ENCODE measurements around the gene TAGLN2. TPM values are rescaled to one million over a fixed set of nuclear protein-coding genes. Genes with fewer than 3 reads are reported as not detected.

TAGLN2 gene
- polyA plus RNA-seq, 2 of the 4 experiments (the other 2 are of a cell fraction), result 536 to 811 TPM

DNA sequence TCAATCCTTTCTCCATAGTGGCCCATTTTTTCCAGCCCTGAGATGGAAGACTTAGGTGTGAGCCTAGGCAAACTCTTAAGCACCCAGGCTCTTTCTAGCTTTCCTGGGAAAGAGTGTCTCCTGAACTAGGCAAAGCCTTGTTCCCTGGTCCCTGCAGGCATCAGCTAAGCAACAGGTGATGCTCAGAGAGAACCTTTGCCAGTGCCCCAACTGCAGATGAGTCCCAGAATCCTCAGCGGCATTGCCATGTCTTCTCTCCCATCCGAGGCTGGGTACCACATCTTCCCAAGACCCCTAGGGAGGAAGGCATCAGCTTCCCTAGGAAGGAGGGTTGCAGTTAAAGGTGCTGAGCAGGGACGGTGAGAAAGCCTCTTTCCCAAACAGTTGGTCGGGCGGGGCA is 54.6 kb downstream of the TAGLN2 start (continued):
- TF ChIP-seq, protein P1, sequence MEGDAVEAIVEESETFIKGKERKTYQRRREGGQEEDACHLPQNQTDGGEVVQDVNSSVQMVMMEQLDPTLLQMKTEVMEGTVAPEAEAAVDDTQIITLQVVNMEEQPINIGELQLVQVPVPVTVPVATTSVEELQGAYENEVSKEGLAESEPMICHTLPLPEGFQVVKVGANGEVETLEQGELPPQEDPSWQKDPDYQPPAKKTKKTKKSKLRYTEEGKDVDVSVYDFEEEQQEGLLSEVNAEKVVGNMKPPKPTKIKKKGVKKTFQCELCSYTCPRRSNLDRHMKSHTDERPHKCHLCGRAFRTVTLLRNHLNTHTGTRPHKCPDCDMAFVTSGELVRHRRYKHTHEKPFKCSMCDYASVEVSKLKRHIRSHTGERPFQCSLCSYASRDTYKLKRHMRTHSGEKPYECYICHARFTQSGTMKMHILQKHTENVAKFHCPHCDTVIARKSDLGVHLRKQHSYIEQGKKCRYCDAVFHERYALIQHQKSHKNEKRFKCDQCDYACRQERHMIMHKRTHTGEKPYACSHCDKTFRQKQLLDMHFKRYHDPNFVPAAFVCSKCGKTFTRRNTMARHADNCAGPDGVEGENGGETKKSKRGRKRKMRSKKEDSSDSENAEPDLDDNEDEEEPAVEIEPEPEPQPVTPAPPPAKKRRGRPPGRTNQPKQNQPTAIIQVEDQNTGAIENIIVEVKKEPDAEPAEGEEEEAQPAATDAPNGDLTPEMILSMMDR (IDR thresholded peaks at IDR 0.05), result no peak
- TF ChIP-seq, protein P2, sequence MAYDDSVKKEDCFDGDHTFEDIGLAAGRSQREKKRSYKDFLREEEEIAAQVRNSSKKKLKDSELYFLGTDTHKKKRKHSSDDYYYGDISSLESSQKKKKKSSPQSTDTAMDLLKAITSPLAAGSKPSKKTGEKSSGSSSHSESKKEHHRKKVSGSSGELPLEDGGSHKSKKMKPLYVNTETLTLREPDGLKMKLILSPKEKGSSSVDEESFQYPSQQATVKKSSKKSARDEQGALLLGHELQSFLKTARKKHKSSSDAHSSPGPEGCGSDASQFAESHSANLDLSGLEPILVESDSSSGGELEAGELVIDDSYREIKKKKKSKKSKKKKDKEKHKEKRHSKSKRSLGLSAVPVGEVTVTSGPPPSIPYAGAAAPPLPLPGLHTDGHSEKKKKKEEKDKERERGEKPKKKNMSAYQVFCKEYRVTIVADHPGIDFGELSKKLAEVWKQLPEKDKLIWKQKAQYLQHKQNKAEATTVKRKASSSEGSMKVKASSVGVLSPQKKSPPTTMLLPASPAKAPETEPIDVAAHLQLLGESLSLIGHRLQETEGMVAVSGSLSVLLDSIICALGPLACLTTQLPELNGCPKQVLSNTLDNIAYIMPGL (CRISPR knock-in tag; IDR thresholded peaks at IDR 0.05; ENCODE audit: borderline replicate concordance), result no peak
- TF ChIP-seq MAFK (IDR thresholded peaks at IDR 0.05; ENCODE audit: partially characterized antibody) (no peak), FOSB (CRISPR knock-in tag; IDR thresholded peaks at IDR 0.05) (no peak), TP53 (CRISPR knock-in tag; IDR thresholded peaks at IDR 0.05) (no peak), RAD21 (conservative IDR thresholded peaks at IDR 0.05 in 1 of 2, IDR thresholded peaks at IDR 0.05 in 1 of 2) (no peak), NFE2L2 (conservative IDR thresholded peaks at IDR 0.05; ENCODE audit: low read length) (no peak), EHMT2 (IDR thresholded peaks at IDR 0.05; ENCODE audit: low read depth) (no peak), ZSCAN20 (CRISPR knock-in tag; IDR thresholded peaks at IDR 0.05) (no peak)

DNA sequence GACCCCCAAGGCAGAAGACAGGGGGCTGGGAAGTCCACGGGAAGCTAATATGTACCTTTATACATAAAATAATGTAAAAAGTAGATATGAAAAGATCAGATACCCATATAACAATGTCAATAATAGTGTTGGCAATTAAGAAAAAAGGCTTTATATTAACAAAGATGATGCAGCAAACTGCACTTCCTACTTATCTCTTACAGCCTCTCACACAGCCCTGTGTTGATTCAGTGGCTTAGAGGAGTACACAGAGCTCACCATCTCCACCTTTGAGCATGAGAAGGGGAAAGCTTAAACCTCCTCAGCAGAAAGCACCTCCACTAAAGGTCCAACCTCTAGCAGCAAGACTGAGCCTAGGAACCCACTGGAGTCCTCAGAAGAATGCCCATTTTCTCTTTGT is 55.7 kb downstream of the TAGLN2 start:
- POLR2A ChIA-PET, result no interaction called here
- no peak overlapping the region for H3K4me2 ChIP-seq
- 0 out of 3 replicates have a peak, but pooled peaks cover 3% of the 10 kb centered on the region for H3K4me1 ChIP-seq
- WGBS (ENCODE audit: missing lambda C conversion rate), result 43% methylated on average over 1 of the region's 1 CpG
- ATAC-seq (no peak), FAIRE-seq (no peak), DNase-seq (ENCODE audit: low read depth in 1 of 2, low spot score in 1 of 2) (no peak)
- H3K4me3 ChIP-seq, result no peak overlapping the region
- TF ChIP-seq CHD2 (IDR thresholded peaks at IDR 0.05; ENCODE audit: low read length, partially characterized antibody), result no peak
- no peak for TF ChIP-seq RCOR1 (IDR thresholded peaks at IDR 0.05; ENCODE audit: low read depth, low read length)
- no peak for TF ChIP-seq TP53 (CRISPR knock-in tag; IDR thresholded peaks at IDR 0.05)
- TF ChIP-seq HDAC2 (IDR thresholded peaks at IDR 0.05), result no peak
- no peak for TF ChIP-seq RFX5 (IDR thresholded peaks at IDR 0.05)
- TF ChIP-seq ZC3H11A (IDR thresholded peaks at IDR 0.05), result no peak
- TF ChIP-seq NFE2L2 (conservative IDR thresholded peaks at IDR 0.05; ENCODE audit: low read length), result no peak
- no peaks in the 10 kb centered on the region for H3K9me3 ChIP-seq
- peak overlapping the region in 1 of 2 experiments; percentile 32; a peak in 1 of 6 replicates for H3K27ac ChIP-seq
- CTCF ChIA-PET, result interaction anchor here (0.8 to 3.0 kb wide), 4 partner anchors 9 to 71 kb away, joined by 3 to 17 read pairs (median 6); no protein-coding TSS in a partner anchor

DNA sequence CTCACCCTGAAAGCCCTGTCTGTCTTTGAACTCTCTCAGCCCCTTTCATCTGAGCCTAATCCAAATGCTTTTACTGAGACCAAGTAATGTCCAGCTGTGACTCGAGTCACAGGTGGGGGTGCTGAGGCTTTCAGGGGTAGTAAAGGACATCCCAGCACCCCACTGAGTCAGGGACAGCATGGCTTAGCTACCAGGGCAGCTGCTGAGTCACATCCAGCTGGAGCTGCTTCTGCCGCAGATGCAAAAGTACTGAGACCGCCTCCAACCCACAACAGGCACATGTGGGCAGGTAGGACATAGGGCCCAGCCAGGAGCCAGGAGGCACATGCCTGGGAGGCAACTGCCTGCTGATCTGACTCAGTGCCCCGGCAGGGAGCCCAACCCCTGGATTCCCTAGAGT is 56.1 kb downstream of the TAGLN2 start:
- ATAC-seq, result peak in 1 of 2 experiments; percentile 42; a peak in 1 of 6 replicates
- H3K4me2 ChIP-seq, result no peak overlapping the region
- DNase-seq (ENCODE audit: low read depth in 1 of 2, low spot score in 1 of 2), result no peak
- TF ChIP-seq, protein P3, sequence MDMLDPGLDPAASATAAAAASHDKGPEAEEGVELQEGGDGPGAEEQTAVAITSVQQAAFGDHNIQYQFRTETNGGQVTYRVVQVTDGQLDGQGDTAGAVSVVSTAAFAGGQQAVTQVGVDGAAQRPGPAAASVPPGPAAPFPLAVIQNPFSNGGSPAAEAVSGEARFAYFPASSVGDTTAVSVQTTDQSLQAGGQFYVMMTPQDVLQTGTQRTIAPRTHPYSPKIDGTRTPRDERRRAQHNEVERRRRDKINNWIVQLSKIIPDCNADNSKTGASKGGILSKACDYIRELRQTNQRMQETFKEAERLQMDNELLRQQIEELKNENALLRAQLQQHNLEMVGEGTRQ (IDR thresholded peaks at IDR 0.05), result no peak
- no peak for TF ChIP-seq KDM5A (IDR thresholded peaks at IDR 0.05)
- TF ChIP-seq RFX5 (IDR thresholded peaks at IDR 0.05), result no peak
- no peak for TF ChIP-seq EHF (CRISPR knock-in tag; IDR thresholded peaks at IDR 0.05)
- no peak for TF ChIP-seq RNF2 (IDR thresholded peaks at IDR 0.05; ENCODE audit: borderline replicate concordance, low read depth)
- TF ChIP-seq FOSL2 (IDR thresholded peaks at IDR 0.05), result no peak
- TF ChIP-seq FOSL2 (CRISPR knock-in tag; IDR thresholded peaks at IDR 0.05), result no peak
- no peak for TF ChIP-seq ESRRA (IDR thresholded peaks at IDR 0.05; ENCODE audit: borderline replicate concordance, low read length)
- no peak for TF ChIP-seq NPAS2 (CRISPR knock-in tag; IDR thresholded peaks at IDR 0.05; ENCODE audit: borderline replicate concordance)
- TF ChIP-seq, protein P4, sequence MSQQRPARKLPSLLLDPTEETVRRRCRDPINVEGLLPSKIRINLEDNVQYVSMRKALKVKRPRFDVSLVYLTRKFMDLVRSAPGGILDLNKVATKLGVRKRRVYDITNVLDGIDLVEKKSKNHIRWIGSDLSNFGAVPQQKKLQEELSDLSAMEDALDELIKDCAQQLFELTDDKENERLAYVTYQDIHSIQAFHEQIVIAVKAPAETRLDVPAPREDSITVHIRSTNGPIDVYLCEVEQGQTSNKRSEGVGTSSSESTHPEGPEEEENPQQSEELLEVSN (IDR thresholded peaks at IDR 0.05; ENCODE audit: borderline replicate concordance, low read depth), result no peak
- TF ChIP-seq, protein P1 (IDR thresholded peaks at IDR 0.05), result no peak
- TF ChIP-seq HOXA7 (CRISPR knock-in tag; IDR thresholded peaks at IDR 0.05), result no peak
- TF ChIP-seq, protein P5, sequence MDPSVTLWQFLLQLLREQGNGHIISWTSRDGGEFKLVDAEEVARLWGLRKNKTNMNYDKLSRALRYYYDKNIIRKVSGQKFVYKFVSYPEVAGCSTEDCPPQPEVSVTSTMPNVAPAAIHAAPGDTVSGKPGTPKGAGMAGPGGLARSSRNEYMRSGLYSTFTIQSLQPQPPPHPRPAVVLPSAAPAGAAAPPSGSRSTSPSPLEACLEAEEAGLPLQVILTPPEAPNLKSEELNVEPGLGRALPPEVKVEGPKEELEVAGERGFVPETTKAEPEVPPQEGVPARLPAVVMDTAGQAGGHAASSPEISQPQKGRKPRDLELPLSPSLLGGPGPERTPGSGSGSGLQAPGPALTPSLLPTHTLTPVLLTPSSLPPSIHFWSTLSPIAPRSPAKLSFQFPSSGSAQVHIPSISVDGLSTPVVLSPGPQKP (IDR thresholded peaks at IDR 0.05; ENCODE audit: low read depth, low read length), result no peak
- no peak for TF ChIP-seq CBX2 (IDR thresholded peaks at IDR 0.05; ENCODE audit: borderline replicate concordance, low read depth)
- TF ChIP-seq CHD2 (IDR thresholded peaks at IDR 0.05; ENCODE audit: low read length, partially characterized antibody), result no peak

More for the DNA sequence above, 56.1 kb downstream of the TAGLN2 start:
- Histone ChIP-seq H3K27ac (peak overlapping the region in 1 of 2 experiments; percentile 32; a peak in 1 of 6 replicates), H3K4me3 (no peak overlapping the region), H3K9me3 (no peaks in the 10 kb centered on the region), H3K4me1 (0 out of 3 replicates have a peak, but pooled peaks cover 3% of the 10 kb centered on the region)
- 42% methylated on average over 4 of the region's 4 CpGs for WGBS (ENCODE audit: missing lambda C conversion rate)
- FAIRE-seq, result no peak
- POLR2A ChIA-PET, result no interaction called here
- CTCF ChIA-PET, result interaction anchor here (0.8 to 3.0 kb wide), 5 partner anchors 9 to 71 kb away, joined by 3 to 17 read pairs (median 5); no protein-coding TSS in a partner anchor

Data from A549 (cell line).